Measurements from ENCODE around the gene CCDC187. TPM values are rescaled to one million over a fixed set of nuclear protein-coding genes. Genes with fewer than 3 reads are reported as not detected.
A peak's percentile ranks its signal among the peaks of the same experiment; 100 is the strongest.

Gene CCDC187
- polyA plus RNA-seq, 3 donors, result not detected

- peak; percentile 75 to 89 (median 76) for DNase-seq
- Mint-ChIP-seq H3K4me1 (peaks cover 38% of the 10 kb centered on the region), H3K27ac (peak within 1 kb of the TSS in 5 of 7 donors; percentile 58 to 84 (median 78)), H3K9me3 (peaks cover 0 to 3% (median 0%) of the 10 kb centered on the region in 7 donors), H3K4me3 (peak within 1 kb of the TSS; percentile 81 to 89), H3K36me3 (peaks cover 0 to 9% of the 10 kb centered on the region in 2 donors), H3K27me3 (ENCODE audit: low read depth in 3 of 3) (peaks cover 6 to 9% (median 8%) of the 10 kb centered on the region in 3 donors)
- peaks cover 7% of the 10 kb centered on the region for H4K20me1 ChIP-seq (ENCODE audit: insufficient read depth, low read length)
- peak within 1 kb of the TSS; percentile 64 for H3K9ac ChIP-seq (ENCODE audit: insufficient read depth, low read length, poor library complexity, severe bottlenecking)
- H3K4me1 ChIP-seq (ENCODE audit: control insufficient read depth in 1 of 2, insufficient read depth in 2 of 2, low read length in 2 of 2), result peaks cover 18 to 23% of the 10 kb centered on the region in 2 donors
- WGBS (ENCODE audit: insufficient coverage), result under 1% methylated on average over 88 of the region's 112 CpGs
- H3K4me2 ChIP-seq (replicated peaks; ENCODE audit: extremely low read depth, low read length, poor library complexity, severe bottlenecking), result peak within 1 kb of the TSS; percentile 93
- H3K9me3 ChIP-seq (replicated peaks in 1 of 2; ENCODE audit: control insufficient read depth in 1 of 2, insufficient read depth in 1 of 2, low read length in 2 of 2), result no peaks in the 10 kb centered on the region
- intact Hi-C loops (cut with micrococcal nuclease), result loop anchor here (2.0 to 10.0 kb wide), 3 partner anchors 21 to 341 kb away; partner anchors contain the start of genes CAMSAP1 (in 1 of the 2) and DNLZ (in 1 of the 2)
- H3K27ac ChIP-seq (ENCODE audit: low read depth in 1 of 2, low read length in 2 of 2), result no peak within 1 kb of the TSS
- H2AFZ ChIP-seq (ENCODE audit: insufficient read depth, low read depth, low read length, poor library complexity, severe bottlenecking), result peak within 1 kb of the TSS; percentile 79
- H3K36me3 ChIP-seq (replicated peaks in 1 of 2; ENCODE audit: control insufficient read depth in 1 of 2, insufficient read depth in 2 of 2, low read length in 2 of 2), result no peaks in the 10 kb centered on the region
- TF ChIP-seq, protein P1, sequence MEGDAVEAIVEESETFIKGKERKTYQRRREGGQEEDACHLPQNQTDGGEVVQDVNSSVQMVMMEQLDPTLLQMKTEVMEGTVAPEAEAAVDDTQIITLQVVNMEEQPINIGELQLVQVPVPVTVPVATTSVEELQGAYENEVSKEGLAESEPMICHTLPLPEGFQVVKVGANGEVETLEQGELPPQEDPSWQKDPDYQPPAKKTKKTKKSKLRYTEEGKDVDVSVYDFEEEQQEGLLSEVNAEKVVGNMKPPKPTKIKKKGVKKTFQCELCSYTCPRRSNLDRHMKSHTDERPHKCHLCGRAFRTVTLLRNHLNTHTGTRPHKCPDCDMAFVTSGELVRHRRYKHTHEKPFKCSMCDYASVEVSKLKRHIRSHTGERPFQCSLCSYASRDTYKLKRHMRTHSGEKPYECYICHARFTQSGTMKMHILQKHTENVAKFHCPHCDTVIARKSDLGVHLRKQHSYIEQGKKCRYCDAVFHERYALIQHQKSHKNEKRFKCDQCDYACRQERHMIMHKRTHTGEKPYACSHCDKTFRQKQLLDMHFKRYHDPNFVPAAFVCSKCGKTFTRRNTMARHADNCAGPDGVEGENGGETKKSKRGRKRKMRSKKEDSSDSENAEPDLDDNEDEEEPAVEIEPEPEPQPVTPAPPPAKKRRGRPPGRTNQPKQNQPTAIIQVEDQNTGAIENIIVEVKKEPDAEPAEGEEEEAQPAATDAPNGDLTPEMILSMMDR (IDR thresholded peaks at IDR 0.05), result no peak
- H3K4me3 ChIP-seq (replicated peaks in 1 of 3; ENCODE audit: low read depth in 2 of 3, low read length in 3 of 3), result peak within 1 kb of the TSS; percentile 36 to 82 (median 79)
- H3K27me3 ChIP-seq (ENCODE audit: control insufficient read depth in 2 of 2, insufficient read depth in 2 of 2, low read length in 2 of 2), result no peaks in the 10 kb centered on the region
- peaks cover 33% of the 10 kb centered on the region for H3K79me2 ChIP-seq (ENCODE audit: insufficient read depth, low read length)
These were observed 58.4 kb downstream of the CCDC187 start, which contains the start of gene QSOX2 for GRCh38 chr9:136245219-136246150. Gene QSOX2, minus strand, starts transcription at chr9:136245812. Its CDS starts 9 bp downstream, at chr9:136245803.

GRCh38 chr9:136244969-136245218 is 59.0 kb downstream of the CCDC187 start:
- peaks cover 33% of the 10 kb centered on the region for H3K79me2 ChIP-seq (ENCODE audit: insufficient read depth, low read length)
- peak overlapping the region; percentile 79 for H2AFZ ChIP-seq (ENCODE audit: insufficient read depth, low read depth, low read length, poor library complexity, severe bottlenecking)
- intact Hi-C loops (cut with micrococcal nuclease), result loop anchor here (5.0 to 10.0 kb wide), 2 partner anchors 117 to 340 kb away; partner anchors contain the start of genes CAMSAP1 (in 1 of the 2) and DNLZ (in 1 of the 2)

More at GRCh38 chr9:136244969-136245218, 59.0 kb downstream of the CCDC187 start:
- peaks cover 4 to 9% (median 6%) of the 10 kb centered on the region in 3 donors for H3K27me3 Mint-ChIP-seq (ENCODE audit: low read depth in 3 of 3)
- H3K36me3 ChIP-seq (replicated peaks in 1 of 2; ENCODE audit: control insufficient read depth in 1 of 2, insufficient read depth in 2 of 2, low read length in 2 of 2), result no peaks in the 10 kb centered on the region
- WGBS (ENCODE audit: insufficient coverage), result 4% methylated on average over 5 of the region's 6 CpGs
- peaks cover 0 to 9% of the 10 kb centered on the region in 2 donors for H3K36me3 Mint-ChIP-seq
- H3K4me3 ChIP-seq (replicated peaks in 1 of 3; ENCODE audit: low read depth in 2 of 3, low read length in 3 of 3), result peak overlapping the region; percentile 36 to 82 (median 79)
- TF ChIP-seq, protein P1 (IDR thresholded peaks at IDR 0.05), result no peak
- no peak for DNase-seq
- H3K4me3 Mint-ChIP-seq, result peak overlapping the region; percentile 81 to 89
- no peaks in the 10 kb centered on the region for H3K9me3 ChIP-seq (replicated peaks in 1 of 2; ENCODE audit: control insufficient read depth in 1 of 2, insufficient read depth in 1 of 2, low read length in 2 of 2)
- H4K20me1 ChIP-seq (ENCODE audit: insufficient read depth, low read length), result peaks cover 7% of the 10 kb centered on the region
- H3K27ac ChIP-seq (ENCODE audit: low read depth in 1 of 2, low read length in 2 of 2), result no peak overlapping the region
- peaks cover 44% of the 10 kb centered on the region for H3K4me1 Mint-ChIP-seq
- H3K4me1 ChIP-seq (ENCODE audit: control insufficient read depth in 1 of 2, insufficient read depth in 2 of 2, low read length in 2 of 2), result peaks cover 24 to 29% of the 10 kb centered on the region in 2 donors
- peak overlapping the region in 5 of 7 donors; percentile 58 to 84 (median 78) for H3K27ac Mint-ChIP-seq
- peak overlapping the region; percentile 93 for H3K4me2 ChIP-seq (replicated peaks; ENCODE audit: extremely low read depth, low read length, poor library complexity, severe bottlenecking)
- H3K27me3 ChIP-seq (ENCODE audit: control insufficient read depth in 2 of 2, insufficient read depth in 2 of 2, low read length in 2 of 2), result no peaks in the 10 kb centered on the region
- peaks cover 0 to 3% (median 0%) of the 10 kb centered on the region in 7 donors for H3K9me3 Mint-ChIP-seq
- peak overlapping the region; percentile 64 for H3K9ac ChIP-seq (ENCODE audit: insufficient read depth, low read length, poor library complexity, severe bottlenecking)
